ENCODE measurements around the gene THEMIS.

The THEMIS gene

GRCh38 chr6:127821431-127821830 lies 79.4 kb downstream of the THEMIS start:
- DNase-seq (ENCODE audit: low read depth), result no peak
- TF ChIP-seq, protein P1, sequence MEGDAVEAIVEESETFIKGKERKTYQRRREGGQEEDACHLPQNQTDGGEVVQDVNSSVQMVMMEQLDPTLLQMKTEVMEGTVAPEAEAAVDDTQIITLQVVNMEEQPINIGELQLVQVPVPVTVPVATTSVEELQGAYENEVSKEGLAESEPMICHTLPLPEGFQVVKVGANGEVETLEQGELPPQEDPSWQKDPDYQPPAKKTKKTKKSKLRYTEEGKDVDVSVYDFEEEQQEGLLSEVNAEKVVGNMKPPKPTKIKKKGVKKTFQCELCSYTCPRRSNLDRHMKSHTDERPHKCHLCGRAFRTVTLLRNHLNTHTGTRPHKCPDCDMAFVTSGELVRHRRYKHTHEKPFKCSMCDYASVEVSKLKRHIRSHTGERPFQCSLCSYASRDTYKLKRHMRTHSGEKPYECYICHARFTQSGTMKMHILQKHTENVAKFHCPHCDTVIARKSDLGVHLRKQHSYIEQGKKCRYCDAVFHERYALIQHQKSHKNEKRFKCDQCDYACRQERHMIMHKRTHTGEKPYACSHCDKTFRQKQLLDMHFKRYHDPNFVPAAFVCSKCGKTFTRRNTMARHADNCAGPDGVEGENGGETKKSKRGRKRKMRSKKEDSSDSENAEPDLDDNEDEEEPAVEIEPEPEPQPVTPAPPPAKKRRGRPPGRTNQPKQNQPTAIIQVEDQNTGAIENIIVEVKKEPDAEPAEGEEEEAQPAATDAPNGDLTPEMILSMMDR (conservative IDR thresholded peaks at IDR 0.05; ENCODE audit: control insufficient read depth, insufficient read depth, low read depth, low read length), result no peak
- H3K4me3 ChIP-seq (ENCODE audit: control insufficient read depth, low read depth, low read length), result no peak overlapping the region

GRCh38 chr6:127818149-127818548 lies 82.7 kb downstream of the THEMIS start:
- H3K4me3 ChIP-seq (ENCODE audit: control insufficient read depth, low read depth, low read length), result no peak overlapping the region
- DNase-seq (ENCODE audit: low read depth), result no peak
- TF ChIP-seq, protein P1 (conservative IDR thresholded peaks at IDR 0.05; ENCODE audit: control insufficient read depth, insufficient read depth, low read depth, low read length), result no peak

DNA sequence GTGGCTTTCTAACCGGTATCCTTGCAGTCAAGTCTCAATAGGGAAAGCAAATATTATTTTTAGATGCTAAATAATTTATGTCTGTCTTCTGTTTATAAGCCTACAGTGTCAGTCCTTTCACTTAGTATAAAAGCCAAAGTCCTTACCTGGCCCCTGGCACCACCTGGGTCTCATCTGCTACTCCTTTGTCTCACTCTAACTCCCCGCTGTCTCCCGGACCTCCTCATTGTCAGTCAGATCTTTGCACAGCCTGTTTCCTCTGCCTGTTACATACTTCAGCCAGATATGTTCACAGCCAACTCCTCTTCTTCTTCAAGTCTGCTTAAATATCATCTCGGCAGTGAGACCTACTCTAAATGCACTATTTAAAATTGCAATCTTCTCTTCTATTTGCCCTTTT lies 84.2 kb downstream of the THEMIS start:
- no peak for DNase-seq (ENCODE audit: low read depth)
- no peak overlapping the region for H3K4me3 ChIP-seq (ENCODE audit: control insufficient read depth, low read depth, low read length)
- TF ChIP-seq, protein P1 (conservative IDR thresholded peaks at IDR 0.05; ENCODE audit: control insufficient read depth, insufficient read depth, low read depth, low read length), result no peak

- DNase-seq (ENCODE audit: low read depth), result no peak
- no peak overlapping the region for H3K4me3 ChIP-seq (ENCODE audit: control insufficient read depth, low read depth, low read length)
- TF ChIP-seq, protein P1 (conservative IDR thresholded peaks at IDR 0.05; ENCODE audit: control insufficient read depth, insufficient read depth, low read depth, low read length), result no peak
Observed at GRCh38 chr6:127813699-127814027, 87.2 kb downstream of the THEMIS start.

- no peak overlapping the region for H3K4me3 ChIP-seq (ENCODE audit: control insufficient read depth, low read depth, low read length)
- TF ChIP-seq, protein P1 (conservative IDR thresholded peaks at IDR 0.05; ENCODE audit: control insufficient read depth, insufficient read depth, low read depth, low read length), result no peak
- DNase-seq (ENCODE audit: low read depth), result no peak
Observed at GRCh38 chr6:127812985-127813698, 87.7 kb downstream of the THEMIS start.

DNA sequence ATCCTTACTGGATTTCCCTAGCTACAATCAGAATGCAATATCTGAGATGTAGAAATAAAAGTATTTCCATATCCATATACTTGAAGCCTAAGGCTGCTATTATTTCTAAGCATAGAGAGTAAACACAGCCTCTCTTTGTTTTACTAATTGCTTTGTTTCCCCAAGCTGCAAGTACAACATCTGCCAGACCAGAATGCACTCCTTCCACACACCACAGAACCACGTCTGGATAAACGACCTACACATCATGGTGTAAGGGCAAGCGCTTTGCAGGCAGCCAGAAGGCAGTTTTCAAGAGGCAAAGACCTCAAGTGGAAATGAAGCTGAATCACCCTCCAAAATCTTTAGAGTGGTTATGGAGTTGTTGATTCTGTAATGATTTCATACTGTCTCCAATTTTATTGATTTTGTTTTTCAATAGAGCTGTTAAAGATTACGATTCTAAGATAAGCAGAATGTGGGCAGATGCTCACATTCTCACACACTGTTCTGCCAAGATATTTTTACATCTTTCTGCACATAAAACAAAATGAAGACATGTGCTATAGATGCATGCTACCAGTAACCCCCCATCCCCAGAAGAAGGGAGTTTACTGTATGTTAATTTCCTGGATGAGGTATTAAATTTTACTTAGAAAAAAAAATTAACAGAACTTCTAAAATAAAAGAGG lies 88.8 kb downstream of the THEMIS start:
- H3K4me3 ChIP-seq (ENCODE audit: control insufficient read depth, low read depth, low read length), result no peak overlapping the region
- TF ChIP-seq, protein P1 (conservative IDR thresholded peaks at IDR 0.05; ENCODE audit: control insufficient read depth, insufficient read depth, low read depth, low read length), result no peak
- DNase-seq (ENCODE audit: low read depth), result no peak
